ENCODE data around the gene P2RX5. TPM values are rescaled to one million over a fixed set of nuclear protein-coding genes. Genes with fewer than 3 reads are reported as not detected.

Gene P2RX5
- total and polyA plus RNA-seq, 8 donors: 1.1 to 37.5 (median 5.9) TPM; not detected in 2

DNA sequence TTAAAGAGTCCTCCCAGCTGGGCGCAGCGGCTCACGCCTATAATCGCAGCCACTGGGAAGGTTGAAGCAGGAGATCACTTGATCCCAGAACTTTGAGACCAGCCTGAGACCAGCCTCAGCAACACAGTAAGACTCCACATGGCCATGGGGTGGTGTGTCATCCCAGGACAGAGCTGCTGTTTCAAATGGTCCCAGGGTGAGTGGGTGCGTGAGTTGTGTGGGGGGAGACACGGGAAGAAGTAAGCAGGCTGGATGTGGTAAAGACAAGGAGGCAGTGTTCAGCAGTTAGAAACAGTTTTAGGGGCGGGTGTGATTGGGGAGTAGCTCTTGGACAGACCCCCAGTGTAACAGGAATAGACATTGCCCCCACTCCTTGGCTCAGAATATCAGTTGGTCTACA is 63.7 kb downstream of the P2RX5 start:
- DNase-seq: no peak
- intact Hi-C loops (cut with DNase I; ENCODE audit: low total_unique reads): no loop called here
- TF ChIP-seq, protein P1, sequence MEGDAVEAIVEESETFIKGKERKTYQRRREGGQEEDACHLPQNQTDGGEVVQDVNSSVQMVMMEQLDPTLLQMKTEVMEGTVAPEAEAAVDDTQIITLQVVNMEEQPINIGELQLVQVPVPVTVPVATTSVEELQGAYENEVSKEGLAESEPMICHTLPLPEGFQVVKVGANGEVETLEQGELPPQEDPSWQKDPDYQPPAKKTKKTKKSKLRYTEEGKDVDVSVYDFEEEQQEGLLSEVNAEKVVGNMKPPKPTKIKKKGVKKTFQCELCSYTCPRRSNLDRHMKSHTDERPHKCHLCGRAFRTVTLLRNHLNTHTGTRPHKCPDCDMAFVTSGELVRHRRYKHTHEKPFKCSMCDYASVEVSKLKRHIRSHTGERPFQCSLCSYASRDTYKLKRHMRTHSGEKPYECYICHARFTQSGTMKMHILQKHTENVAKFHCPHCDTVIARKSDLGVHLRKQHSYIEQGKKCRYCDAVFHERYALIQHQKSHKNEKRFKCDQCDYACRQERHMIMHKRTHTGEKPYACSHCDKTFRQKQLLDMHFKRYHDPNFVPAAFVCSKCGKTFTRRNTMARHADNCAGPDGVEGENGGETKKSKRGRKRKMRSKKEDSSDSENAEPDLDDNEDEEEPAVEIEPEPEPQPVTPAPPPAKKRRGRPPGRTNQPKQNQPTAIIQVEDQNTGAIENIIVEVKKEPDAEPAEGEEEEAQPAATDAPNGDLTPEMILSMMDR (IDR thresholded peaks at IDR 0.05): no peak
- TF ChIP-seq EP300 (IDR thresholded peaks at IDR 0.05) (no peak), POLR2AphosphoS5 (IDR thresholded peaks at IDR 0.05) (no peak), POLR2A (IDR thresholded peaks at IDR 0.05) (no peak)
- no peak overlapping the region for H3K27ac ChIP-seq
- 94 to 100% (median 97%) methylated on average over 7 of the region's 7 CpGs for WGBS, 5 donors
- no peaks in the 10 kb centered on the region for H3K9me3 ChIP-seq
- H3K4me3 ChIP-seq: no peak overlapping the region
- H3K4me1 ChIP-seq: peaks cover 11 to 32% (median 29%) of the 10 kb centered on the region in 4 donors
- no peaks in the 10 kb centered on the region for H3K27me3 ChIP-seq
- peaks cover 19 to 47% (median 42%) of the 10 kb centered on the region in 4 donors for H3K36me3 ChIP-seq

DNA sequence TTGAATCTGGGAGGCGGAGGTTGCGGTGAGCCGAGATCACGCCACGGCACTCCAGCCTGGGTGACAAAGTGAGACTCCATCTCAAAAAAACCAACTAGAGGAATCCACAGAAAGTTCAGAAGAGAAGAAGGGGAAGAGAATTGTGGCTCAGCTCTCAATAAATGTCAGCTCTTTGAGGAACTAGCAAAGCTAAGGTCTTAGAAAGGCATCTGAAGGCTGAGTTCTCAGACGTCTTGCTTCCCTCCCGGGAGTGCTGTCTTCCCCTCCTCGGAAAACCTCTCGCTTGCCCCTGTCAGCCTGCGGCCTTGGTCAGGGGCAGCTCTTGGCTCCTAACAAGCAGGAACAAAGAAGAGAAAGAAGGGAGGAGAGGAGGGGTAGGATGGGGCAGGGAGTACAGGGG is 65.2 kb downstream of the P2RX5 start:
- H3K36me3 ChIP-seq: peaks cover 24 to 62% (median 57%) of the 10 kb centered on the region in 4 donors
- intact Hi-C loops (cut with DNase I; ENCODE audit: low total_unique reads): no loop called here
- 89 to 94% (median 90%) methylated on average over 10 of the region's 10 CpGs for WGBS, 5 donors
- no peaks in the 10 kb centered on the region for H3K27me3 ChIP-seq
- H3K9me3 ChIP-seq: no peaks in the 10 kb centered on the region
- no peak overlapping the region for H3K27ac ChIP-seq
- no peak for DNase-seq
- TF ChIP-seq, protein P1 (IDR thresholded peaks at IDR 0.05): no peak
- TF ChIP-seq POLR2AphosphoS5 (IDR thresholded peaks at IDR 0.05) (no peak), POLR2A (IDR thresholded peaks at IDR 0.05) (no peak), EP300 (IDR thresholded peaks at IDR 0.05) (no peak)
- no peak overlapping the region for H3K4me3 ChIP-seq
- peaks cover 11 to 27% (median 21%) of the 10 kb centered on the region in 4 donors for H3K4me1 ChIP-seq

GRCh38 chr17:3627769-3628167 is 68.2 kb downstream of the P2RX5 start:
- TF ChIP-seq POLR2AphosphoS5 (IDR thresholded peaks at IDR 0.05): no peak
- TF ChIP-seq EP300 (IDR thresholded peaks at IDR 0.05): no peak
- TF ChIP-seq, protein P1 (IDR thresholded peaks at IDR 0.05): no peak
- no peak for TF ChIP-seq POLR2A (IDR thresholded peaks at IDR 0.05)
- Histone ChIP-seq H3K4me3 (no peak overlapping the region), H3K36me3 (peaks cover 37 to 92% (median 87%) of the 10 kb centered on the region in 4 donors), H3K27me3 (no peaks in the 10 kb centered on the region), H3K27ac (no peak overlapping the region), H3K9me3 (no peaks in the 10 kb centered on the region), H3K4me1 (peaks cover 0 to 7% (median 2%) of the 10 kb centered on the region in 4 donors)
- no peak for DNase-seq
- intact Hi-C loops (cut with DNase I; ENCODE audit: low total_unique reads): no loop called here
- 91 to 96% (median 93%) methylated on average over 11 of the region's 11 CpGs for WGBS, 5 donors

- no peak overlapping the region for H3K27ac ChIP-seq
- peaks cover 0 to 4% (median under 1%) of the 10 kb centered on the region in 4 donors for H3K4me1 ChIP-seq
- H3K9me3 ChIP-seq: no peaks in the 10 kb centered on the region
- TF ChIP-seq, protein P1 (IDR thresholded peaks at IDR 0.05): no peak
- TF ChIP-seq POLR2A (IDR thresholded peaks at IDR 0.05) (no peak), EP300 (IDR thresholded peaks at IDR 0.05) (no peak), POLR2AphosphoS5 (IDR thresholded peaks at IDR 0.05) (no peak)
- peaks cover 43 to 94% (median 91%) of the 10 kb centered on the region in 4 donors for H3K36me3 ChIP-seq
- H3K4me3 ChIP-seq: no peak overlapping the region
- DNase-seq: no peak
- intact Hi-C loops (cut with DNase I; ENCODE audit: low total_unique reads): no loop called here
- WGBS, 5 donors: 76 to 89% (median 88%) methylated on average over 16 of the region's 16 CpGs
- H3K27me3 ChIP-seq: no peaks in the 10 kb centered on the region
Measured at GRCh38 chr17:3626831-3627768, 68.9 kb downstream of the P2RX5 start.

Other genes with a start within 250 kb of the P2RX5 start
- gene SPATA22, start 224.3 kb downstream of the P2RX5 start, total RNA-seq: 1 to 10 TPM in 1 of 5 donors, not detected in 4; 4.1 TPM
- 1 to 10 TPM in 1 of 3 donors, not detected in 2; 1.1 TPM for gene SPATA22, start 224.3 kb downstream of the P2RX5 start, polyA plus RNA-seq
- 1 to 10 TPM in 4 of 5 donors, not detected in 1; 2.7 to 7.3 (median 4.7) TPM for gene ASPA, start 220.2 kb downstream of the P2RX5 start, total RNA-seq
- gene ASPA, start 220.2 kb downstream of the P2RX5 start, polyA plus RNA-seq: 1 to 10 TPM in 2 of 3 donors, under 1 TPM in 1; 0.53 to 3.1 (median 2.2) TPM
- 1 to 10 TPM in 3 of 5 donors, under 1 TPM in 2; under 0.01 to 6.7 (median 1.2) TPM for gene TRPV3, start 138.3 kb downstream of the P2RX5 start, total RNA-seq
- gene TRPV3, start 138.3 kb downstream of the P2RX5 start, polyA plus RNA-seq: under 1 TPM in 2 of 3 donors, not detected in 1; 0.25 to 0.33 TPM
- gene TRPV1, start 86.7 kb downstream of the P2RX5 start, total RNA-seq: 10 to 100 TPM in 4 of 5 donors, 1 to 10 TPM in 1; 3.9 to 71.8 (median 19.4) TPM
- gene TRPV1, start 86.7 kb downstream of the P2RX5 start, polyA plus RNA-seq: 1 to 10 TPM in 2 of 3 donors, under 1 TPM in 1; 0.92 to 4.2 (median 3.1) TPM
- 10 to 100 TPM; 10.5 to 29.4 (median 12.3) TPM for gene SHPK, start 59.9 kb downstream of the P2RX5 start, total RNA-seq
- gene SHPK, start 59.9 kb downstream of the P2RX5 start, polyA plus RNA-seq: 1 to 10 TPM; 4.9 to 5.5 (median 5.1) TPM
- gene CTNS, start 59.4 kb downstream of the P2RX5 start, total RNA-seq: 10 to 100 TPM; 10.5 to 74.5 (median 18.0) TPM
- gene CTNS, start 59.4 kb downstream of the P2RX5 start, polyA plus RNA-seq: 1 to 10 TPM; 4.0 to 9.2 (median 5.4) TPM
- gene TAX1BP3, start 27.6 kb downstream of the P2RX5 start, total RNA-seq: 100 to 1,000 TPM in 4 of 5 donors, 10 to 100 TPM in 1; 52.7 to 229 (median 108) TPM
- gene TAX1BP3, start 27.6 kb downstream of the P2RX5 start, polyA plus RNA-seq: 100 to 1,000 TPM; 114 to 267 (median 235) TPM
- 10 to 100 TPM in 2 of 5 donors, 1 to 10 TPM in 1, not detected in 2; 2.6 to 28.6 (median 19.1) TPM for gene EMC6, start 27.3 kb downstream of the P2RX5 start, total RNA-seq
- gene EMC6, start 27.3 kb downstream of the P2RX5 start, polyA plus RNA-seq: 10 to 100 TPM; 60.2 to 75.6 (median 75.3) TPM
- under 1 TPM in 3 of 5 donors, not detected in 2; 0.55 to 0.89 (median 0.87) TPM for gene HASPIN, start 27.7 kb upstream of the P2RX5 start, total RNA-seq
- under 1 TPM in 2 of 3 donors, not detected in 1; 0.30 to 0.68 TPM for gene HASPIN, start 27.7 kb upstream of the P2RX5 start, polyA plus RNA-seq
- gene ITGAE, start 105.0 kb upstream of the P2RX5 start, total RNA-seq: 10 to 100 TPM in 3 of 5 donors, 1 to 10 TPM in 2; 4.5 to 39.4 (median 13.6) TPM
- gene ITGAE, start 105.0 kb upstream of the P2RX5 start, polyA plus RNA-seq: 10 to 100 TPM; 36.9 to 66.8 (median 55.9) TPM
- 10 to 100 TPM in 4 of 5 donors, 1 to 10 TPM in 1; 7.6 to 40.6 (median 28.1) TPM for gene NCBP3, start 150.1 kb upstream of the P2RX5 start, total RNA-seq
- 10 to 100 TPM in 2 of 3 donors, 1 to 10 TPM in 1; 8.6 to 31.0 (median 19.1) TPM for gene NCBP3, start 150.1 kb upstream of the P2RX5 start, polyA plus RNA-seq
- gene CAMKK1, start 196.9 kb upstream of the P2RX5 start, total RNA-seq: 10 to 100 TPM in 1 of 5 donors, 1 to 10 TPM in 3, under 1 TPM in 1; 0.58 to 15.1 (median 6.2) TPM
- gene CAMKK1, start 196.9 kb upstream of the P2RX5 start, polyA plus RNA-seq: 1 to 10 TPM; 2.1 to 6.4 (median 3.1) TPM
- 10 to 100 TPM in 1 of 5 donors, 1 to 10 TPM in 4; 2.4 to 13.4 (median 6.7) TPM for gene P2RX1, start 220.3 kb upstream of the P2RX5 start, total RNA-seq
- gene P2RX1, start 220.3 kb upstream of the P2RX5 start, polyA plus RNA-seq: 1 to 10 TPM in 1 of 3 donors, under 1 TPM in 2; 0.75 to 2.4 (median 0.92) TPM